ENCODE results near the gene CHRDL2.

DNA sequence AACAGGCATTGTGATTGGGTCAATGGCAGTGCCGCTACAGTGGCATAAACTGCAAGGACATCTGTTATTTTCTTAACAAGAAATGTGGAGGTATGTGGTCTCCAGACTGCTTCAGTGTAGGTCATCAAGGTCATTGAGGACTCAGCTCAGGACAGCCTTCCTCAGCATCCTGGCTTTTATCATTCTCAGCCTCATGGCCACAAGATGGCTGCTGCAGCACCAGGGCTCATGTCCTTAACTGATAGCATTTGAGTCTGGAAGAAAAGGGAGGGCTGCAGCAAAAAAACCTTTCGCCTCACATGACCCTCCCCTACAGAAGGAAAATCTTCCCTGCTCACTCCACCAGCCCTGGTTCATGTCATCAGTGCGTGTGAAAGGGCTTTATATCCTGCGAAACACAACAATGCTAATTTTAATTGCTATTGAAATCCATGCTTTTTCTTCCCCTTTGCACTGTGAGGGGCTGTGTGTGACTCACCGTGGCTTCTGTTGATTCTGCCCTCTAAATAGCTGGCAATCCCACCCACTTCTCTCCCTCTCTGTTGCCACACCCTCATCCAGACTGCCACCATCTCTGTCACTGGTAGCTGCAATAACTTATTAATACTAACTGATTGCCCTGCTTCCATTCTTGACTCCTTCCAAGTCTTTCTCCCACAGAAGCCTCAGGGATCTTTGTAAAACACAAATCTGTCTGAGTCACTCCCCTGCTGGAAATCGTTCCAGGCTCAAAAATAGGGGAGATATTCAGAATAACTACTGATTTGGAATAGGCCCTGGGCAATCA lies 43.8 kb downstream of the CHRDL2 start:
- TF ChIP-seq, protein P1, sequence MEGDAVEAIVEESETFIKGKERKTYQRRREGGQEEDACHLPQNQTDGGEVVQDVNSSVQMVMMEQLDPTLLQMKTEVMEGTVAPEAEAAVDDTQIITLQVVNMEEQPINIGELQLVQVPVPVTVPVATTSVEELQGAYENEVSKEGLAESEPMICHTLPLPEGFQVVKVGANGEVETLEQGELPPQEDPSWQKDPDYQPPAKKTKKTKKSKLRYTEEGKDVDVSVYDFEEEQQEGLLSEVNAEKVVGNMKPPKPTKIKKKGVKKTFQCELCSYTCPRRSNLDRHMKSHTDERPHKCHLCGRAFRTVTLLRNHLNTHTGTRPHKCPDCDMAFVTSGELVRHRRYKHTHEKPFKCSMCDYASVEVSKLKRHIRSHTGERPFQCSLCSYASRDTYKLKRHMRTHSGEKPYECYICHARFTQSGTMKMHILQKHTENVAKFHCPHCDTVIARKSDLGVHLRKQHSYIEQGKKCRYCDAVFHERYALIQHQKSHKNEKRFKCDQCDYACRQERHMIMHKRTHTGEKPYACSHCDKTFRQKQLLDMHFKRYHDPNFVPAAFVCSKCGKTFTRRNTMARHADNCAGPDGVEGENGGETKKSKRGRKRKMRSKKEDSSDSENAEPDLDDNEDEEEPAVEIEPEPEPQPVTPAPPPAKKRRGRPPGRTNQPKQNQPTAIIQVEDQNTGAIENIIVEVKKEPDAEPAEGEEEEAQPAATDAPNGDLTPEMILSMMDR (IDR thresholded peaks at IDR 0.05), result no peak
- TF ChIP-seq POLR2A (IDR thresholded peaks at IDR 0.05), result no peak
